Measurements from ENCODE around the gene HSD11B2. TPM values are rescaled to one million over a fixed set of nuclear protein-coding genes. Genes with fewer than 3 reads are reported as not detected.

HSD11B2 gene
- total and polyA plus RNA-seq, 2 of the 4 experiments (the other 2 are of a cell fraction): 0.26 TPM; not detected in 1

DNA sequence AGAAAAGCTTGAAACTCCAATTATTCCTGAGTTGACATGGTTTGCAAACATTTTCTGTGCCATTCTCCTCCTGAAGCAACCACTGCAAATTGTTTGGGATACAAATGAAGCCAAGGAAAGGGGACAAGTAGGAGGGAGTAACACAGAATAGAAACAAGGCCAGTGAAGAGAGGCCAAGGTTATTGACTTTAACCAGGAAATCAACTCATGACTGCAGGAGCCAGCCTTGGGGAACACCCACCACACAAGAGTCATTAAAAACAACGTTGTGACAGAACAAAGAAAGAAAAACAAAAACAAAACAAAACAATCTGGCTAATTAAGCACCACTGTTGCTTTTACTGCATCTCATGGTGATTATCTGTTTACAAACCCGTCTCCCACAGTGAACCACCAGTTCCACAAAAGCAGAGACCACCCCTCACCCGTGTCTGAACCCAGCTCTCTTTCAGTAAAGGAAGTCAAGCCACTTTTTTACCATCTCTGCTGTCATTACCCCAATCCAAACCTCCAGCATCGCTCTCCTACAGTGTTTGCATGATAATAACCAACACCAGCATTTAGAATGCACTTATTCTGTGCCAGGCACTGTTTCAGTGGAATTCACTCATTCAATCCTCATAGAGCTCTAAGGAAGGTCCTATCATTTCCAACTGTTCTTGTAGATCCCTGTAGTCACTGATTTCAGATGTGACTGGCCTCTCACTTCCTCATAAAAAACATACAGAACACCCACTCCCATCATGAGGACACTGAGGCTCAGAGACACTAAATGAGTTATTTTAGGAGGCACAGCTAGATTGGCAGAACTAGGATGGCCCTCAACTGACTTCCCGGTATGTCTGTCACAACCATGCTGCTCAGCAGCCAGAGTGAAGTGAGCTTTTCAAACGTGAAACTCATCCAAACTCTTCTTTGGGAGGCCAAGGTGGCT is 16.7 kb upstream of the HSD11B2 start:
- Histone ChIP-seq H3K9me1 (ENCODE audit: insufficient read depth, low read length) (no peaks in the 10 kb centered on the region), H3K56ac (ENCODE audit: extremely low read depth, insufficient read depth, low read length) (no peak overlapping the region), H4K5ac (ENCODE audit: low read depth, low read length) (no peak overlapping the region), H3K18ac (ENCODE audit: low read depth, low read length) (no peak overlapping the region), H3K4ac (ENCODE audit: low read depth, low read length) (no peak overlapping the region), H3K36me3 (ENCODE audit: control insufficient read depth, insufficient read depth, low read length) (no peaks in the 10 kb centered on the region), H3K27ac (ENCODE audit: insufficient read depth, low read length) (no peak overlapping the region), H2AFZ (replicated peaks; ENCODE audit: low read length, poor library complexity) (no peak overlapping the region), H4K20me1 (ENCODE audit: insufficient read depth, low read length) (no peaks in the 10 kb centered on the region), H3K79me1 (ENCODE audit: low read depth in 1 of 2, low read length in 2 of 2) (peaks cover 2 to 15% of the 10 kb centered on the region in 2 experiments; a peak in 3 of 4 replicates), H3K4me2 (ENCODE audit: low read depth, low read length) (no peak overlapping the region), H3K23ac (ENCODE audit: low read depth, low read length) (0 out of 2 replicates have a peak overlapping the region, but pooled peaks have one; percentile 38), H2BK5ac (ENCODE audit: low read depth, low read length, poor library complexity, severe bottlenecking) (no peak overlapping the region), H4K91ac (ENCODE audit: insufficient read depth, low read depth, low read length) (no peak overlapping the region), H2AK9ac (replicated peaks; ENCODE audit: low read depth, low read length, poor library complexity) (no peak overlapping the region), H4K8ac (ENCODE audit: low read depth in 2 of 2, low read length in 2 of 2) (no peak overlapping the region), H3K4me1 (ENCODE audit: control insufficient read depth, insufficient read depth, low read length) (no peaks in the 10 kb centered on the region; the same call in 1 of the 2 replicates), H3K9ac (ENCODE audit: low read depth, low read length) (no peak overlapping the region), H3K4me3 (ENCODE audit: insufficient read depth, low read depth, low read length) (no peak overlapping the region), H3K14ac (replicated peaks; ENCODE audit: low read depth, low read length) (no peak overlapping the region), H3K9me3 (ENCODE audit: control insufficient read depth, insufficient read depth, low read length) (no peaks in the 10 kb centered on the region), H2BK15ac (ENCODE audit: low read depth, low read length) (no peak overlapping the region), H2BK20ac (ENCODE audit: low read depth, low read length) (no peak overlapping the region), H2AK5ac (ENCODE audit: low read depth, low read length) (no peak overlapping the region), H3K27me3 (ENCODE audit: control insufficient read depth, insufficient read depth, low read length) (no peaks in the 10 kb centered on the region), H2BK120ac (ENCODE audit: low read depth, low read length) (no peak overlapping the region)
- in situ Hi-C loops (cut with MboI; ENCODE audit: low sequenced_read_pairs) (no loop called here), dilution Hi-C loops (cut with HindIII; ENCODE audit: low sequenced_read_pairs, unreplicated experiment) (no loop called here), intact Hi-C loops (cut with micrococcal nuclease) (no loop called here)
- BruUV-seq (replicated peaks): no TSS peak
- CTCF ChIA-PET: interaction anchor here (0.7 kb wide), 1 partner anchor 14 kb away, joined by 3 read pairs; no protein-coding TSS in a partner anchor
- ATAC-seq (ENCODE audit: low read depth) (no peak), DNase-seq (no peak)
- WGBS, 2 experiments (ENCODE audit: extremely low coverage in 2 of 2, insufficient read length in 1 of 2): 76% methylated on average over 5 of the region's 6 CpGs; no CpG with 5 or more reads in 1 of the 2 experiments
- POLR2A ChIA-PET (ENCODE audit: unreplicated experiment): interaction anchor here (0.6 kb wide), 1 partner anchor 14 kb away, joined by 5 read pairs; no protein-coding TSS in a partner anchor
- no peak for TF ChIP-seq POLR2A (IDR thresholded peaks at IDR 0.05; ENCODE audit: low read depth, low read length)
- no peak for TF ChIP-seq RCOR1 (IDR thresholded peaks at IDR 0.05; ENCODE audit: insufficient replicate concordance, low read length)
- TF ChIP-seq RFX5 (IDR thresholded peaks at IDR 0.05; ENCODE audit: low read depth, low read length): no peak
- TF ChIP-seq BHLHE40 (IDR thresholded peaks at IDR 0.05; ENCODE audit: low read depth, low read length): no peak
- TF ChIP-seq MAFK (IDR thresholded peaks at IDR 0.05; ENCODE audit: low read depth, low read length): no peak
- no peak for TF ChIP-seq FOS (IDR thresholded peaks at IDR 0.05; ENCODE audit: low read depth, low read length)
- TF ChIP-seq MXI1 (IDR thresholded peaks at IDR 0.05; ENCODE audit: borderline replicate concordance, low read depth, low read length): no peak
- no peak for TF ChIP-seq MAZ (IDR thresholded peaks at IDR 0.05; ENCODE audit: borderline replicate concordance, low read depth, low read length)
- TF ChIP-seq, protein P1, sequence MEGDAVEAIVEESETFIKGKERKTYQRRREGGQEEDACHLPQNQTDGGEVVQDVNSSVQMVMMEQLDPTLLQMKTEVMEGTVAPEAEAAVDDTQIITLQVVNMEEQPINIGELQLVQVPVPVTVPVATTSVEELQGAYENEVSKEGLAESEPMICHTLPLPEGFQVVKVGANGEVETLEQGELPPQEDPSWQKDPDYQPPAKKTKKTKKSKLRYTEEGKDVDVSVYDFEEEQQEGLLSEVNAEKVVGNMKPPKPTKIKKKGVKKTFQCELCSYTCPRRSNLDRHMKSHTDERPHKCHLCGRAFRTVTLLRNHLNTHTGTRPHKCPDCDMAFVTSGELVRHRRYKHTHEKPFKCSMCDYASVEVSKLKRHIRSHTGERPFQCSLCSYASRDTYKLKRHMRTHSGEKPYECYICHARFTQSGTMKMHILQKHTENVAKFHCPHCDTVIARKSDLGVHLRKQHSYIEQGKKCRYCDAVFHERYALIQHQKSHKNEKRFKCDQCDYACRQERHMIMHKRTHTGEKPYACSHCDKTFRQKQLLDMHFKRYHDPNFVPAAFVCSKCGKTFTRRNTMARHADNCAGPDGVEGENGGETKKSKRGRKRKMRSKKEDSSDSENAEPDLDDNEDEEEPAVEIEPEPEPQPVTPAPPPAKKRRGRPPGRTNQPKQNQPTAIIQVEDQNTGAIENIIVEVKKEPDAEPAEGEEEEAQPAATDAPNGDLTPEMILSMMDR (conservative IDR thresholded peaks at IDR 0.05; ENCODE audit: low read depth, low read length): no peak
- TF ChIP-seq, protein P2, sequence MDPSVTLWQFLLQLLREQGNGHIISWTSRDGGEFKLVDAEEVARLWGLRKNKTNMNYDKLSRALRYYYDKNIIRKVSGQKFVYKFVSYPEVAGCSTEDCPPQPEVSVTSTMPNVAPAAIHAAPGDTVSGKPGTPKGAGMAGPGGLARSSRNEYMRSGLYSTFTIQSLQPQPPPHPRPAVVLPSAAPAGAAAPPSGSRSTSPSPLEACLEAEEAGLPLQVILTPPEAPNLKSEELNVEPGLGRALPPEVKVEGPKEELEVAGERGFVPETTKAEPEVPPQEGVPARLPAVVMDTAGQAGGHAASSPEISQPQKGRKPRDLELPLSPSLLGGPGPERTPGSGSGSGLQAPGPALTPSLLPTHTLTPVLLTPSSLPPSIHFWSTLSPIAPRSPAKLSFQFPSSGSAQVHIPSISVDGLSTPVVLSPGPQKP (IDR thresholded peaks at IDR 0.05; ENCODE audit: borderline replicate concordance, low read depth, low read length): no peak
- TF ChIP-seq RAD21 (IDR thresholded peaks at IDR 0.05; ENCODE audit: low read length): no peak
- TF ChIP-seq NFE2L2 (IDR thresholded peaks at IDR 0.05; ENCODE audit: low read depth, low read length): no peak
- TF ChIP-seq, protein P3, sequence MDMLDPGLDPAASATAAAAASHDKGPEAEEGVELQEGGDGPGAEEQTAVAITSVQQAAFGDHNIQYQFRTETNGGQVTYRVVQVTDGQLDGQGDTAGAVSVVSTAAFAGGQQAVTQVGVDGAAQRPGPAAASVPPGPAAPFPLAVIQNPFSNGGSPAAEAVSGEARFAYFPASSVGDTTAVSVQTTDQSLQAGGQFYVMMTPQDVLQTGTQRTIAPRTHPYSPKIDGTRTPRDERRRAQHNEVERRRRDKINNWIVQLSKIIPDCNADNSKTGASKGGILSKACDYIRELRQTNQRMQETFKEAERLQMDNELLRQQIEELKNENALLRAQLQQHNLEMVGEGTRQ (IDR thresholded peaks at IDR 0.05; ENCODE audit: low read depth, low read length): no peak
- no peak for TF ChIP-seq CHD1 (IDR thresholded peaks at IDR 0.05; ENCODE audit: low read depth, low read length)

Measured in IMR-90 (cell line).